Ishikawa (cell line): ENCODE data around the gene DGKQ.

ENCODE experiments used
- CEBPB ChIP-seq: IDR thresholded peaks from 2 replicates; pipeline ENCODE4 v1.6.1; 2012
- CREB1 ChIP-seq: IDR thresholded peaks from 2 replicates; pipeline ENCODE4 v1.6.1; 2012; ENCODE audit warnings: low read depth
- EGR1 ChIP-seq: IDR thresholded peaks from 2 replicates; pipeline ENCODE4 v1.6.1; 2012
- EP300 ChIP-seq: IDR thresholded peaks from 2 replicates; pipeline ENCODE4 v1.6.1; 2012; ENCODE audit warnings: borderline replicate concordance
- FOXM1 ChIP-seq: IDR thresholded peaks from 2 replicates; pipeline ENCODE4 v1.6.1; 2012; ENCODE audit warnings: low read depth, borderline replicate concordance
- MAX ChIP-seq: IDR thresholded peaks from 2 replicates; pipeline ENCODE4 v1.6.1; 2012
- NFIC ChIP-seq: IDR thresholded peaks from 2 replicates; pipeline ENCODE4 v1.6.1; 2012
- RAD21 ChIP-seq: IDR thresholded peaks from 2 replicates; pipeline ENCODE4 v1.6.1; 2012; ENCODE audit warnings: low read depth
- TAF1 ChIP-seq: IDR thresholded peaks from 2 replicates; pipeline ENCODE4 v1.6.1; 2012; ENCODE audit warnings: low read depth, mild to moderate bottlenecking
- TCF12 ChIP-seq: IDR thresholded peaks from 2 replicates; pipeline ENCODE4 v1.6.1; 2012; ENCODE audit warnings: low read depth
- TEAD4 ChIP-seq: IDR thresholded peaks from 2 replicates; pipeline ENCODE4 v1.6.1; 2012
- YY1 ChIP-seq: IDR thresholded peaks from 2 replicates; pipeline ENCODE4 v1.6.1; 2012; ENCODE audit warnings: low read depth
- ZBTB7A ChIP-seq: IDR thresholded peaks from 2 replicates; pipeline ENCODE4 v1.6.1; 2012; ENCODE audit warnings: low read depth
- TF ChIP-seq, protein P1 (sequence below): IDR thresholded peaks from 2 replicates; pipeline ENCODE4 v1.6.1; 2012; ENCODE audit warnings: low read depth, mild to moderate bottlenecking
- TF ChIP-seq, protein P2 (sequence below): IDR thresholded peaks from 2 replicates; pipeline ENCODE4 v1.6.1; 2012

The DGKQ gene

GRCh38 chr4:957231-957580 lies 16.2 kb downstream of the DGKQ start:
- TF ChIP-seq EGR1, result no peak
- TF ChIP-seq, protein P1, sequence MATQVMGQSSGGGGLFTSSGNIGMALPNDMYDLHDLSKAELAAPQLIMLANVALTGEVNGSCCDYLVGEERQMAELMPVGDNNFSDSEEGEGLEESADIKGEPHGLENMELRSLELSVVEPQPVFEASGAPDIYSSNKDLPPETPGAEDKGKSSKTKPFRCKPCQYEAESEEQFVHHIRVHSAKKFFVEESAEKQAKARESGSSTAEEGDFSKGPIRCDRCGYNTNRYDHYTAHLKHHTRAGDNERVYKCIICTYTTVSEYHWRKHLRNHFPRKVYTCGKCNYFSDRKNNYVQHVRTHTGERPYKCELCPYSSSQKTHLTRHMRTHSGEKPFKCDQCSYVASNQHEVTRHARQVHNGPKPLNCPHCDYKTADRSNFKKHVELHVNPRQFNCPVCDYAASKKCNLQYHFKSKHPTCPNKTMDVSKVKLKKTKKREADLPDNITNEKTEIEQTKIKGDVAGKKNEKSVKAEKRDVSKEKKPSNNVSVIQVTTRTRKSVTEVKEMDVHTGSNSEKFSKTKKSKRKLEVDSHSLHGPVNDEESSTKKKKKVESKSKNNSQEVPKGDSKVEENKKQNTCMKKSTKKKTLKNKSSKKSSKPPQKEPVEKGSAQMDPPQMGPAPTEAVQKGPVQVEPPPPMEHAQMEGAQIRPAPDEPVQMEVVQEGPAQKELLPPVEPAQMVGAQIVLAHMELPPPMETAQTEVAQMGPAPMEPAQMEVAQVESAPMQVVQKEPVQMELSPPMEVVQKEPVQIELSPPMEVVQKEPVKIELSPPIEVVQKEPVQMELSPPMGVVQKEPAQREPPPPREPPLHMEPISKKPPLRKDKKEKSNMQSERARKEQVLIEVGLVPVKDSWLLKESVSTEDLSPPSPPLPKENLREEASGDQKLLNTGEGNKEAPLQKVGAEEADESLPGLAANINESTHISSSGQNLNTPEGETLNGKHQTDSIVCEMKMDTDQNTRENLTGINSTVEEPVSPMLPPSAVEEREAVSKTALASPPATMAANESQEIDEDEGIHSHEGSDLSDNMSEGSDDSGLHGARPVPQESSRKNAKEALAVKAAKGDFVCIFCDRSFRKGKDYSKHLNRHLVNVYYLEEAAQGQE, result no peak
- no peak for TF ChIP-seq NFIC
- TF ChIP-seq ZBTB7A, result no peak
- TF ChIP-seq RAD21, result no peak
- TF ChIP-seq CEBPB, result no peak
- TF ChIP-seq MAX, result no peak
- TF ChIP-seq EP300, result no peak
- TF ChIP-seq CREB1, result no peak
- TF ChIP-seq FOXM1, result no peak
- TF ChIP-seq TAF1, result no peak
- TF ChIP-seq YY1, result no peak
- TF ChIP-seq TEAD4, result no peak
- TF ChIP-seq, protein P2, sequence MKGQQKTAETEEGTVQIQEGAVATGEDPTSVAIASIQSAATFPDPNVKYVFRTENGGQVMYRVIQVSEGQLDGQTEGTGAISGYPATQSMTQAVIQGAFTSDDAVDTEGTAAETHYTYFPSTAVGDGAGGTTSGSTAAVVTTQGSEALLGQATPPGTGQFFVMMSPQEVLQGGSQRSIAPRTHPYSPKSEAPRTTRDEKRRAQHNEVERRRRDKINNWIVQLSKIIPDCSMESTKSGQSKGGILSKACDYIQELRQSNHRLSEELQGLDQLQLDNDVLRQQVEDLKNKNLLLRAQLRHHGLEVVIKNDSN, result no peak

DNA sequence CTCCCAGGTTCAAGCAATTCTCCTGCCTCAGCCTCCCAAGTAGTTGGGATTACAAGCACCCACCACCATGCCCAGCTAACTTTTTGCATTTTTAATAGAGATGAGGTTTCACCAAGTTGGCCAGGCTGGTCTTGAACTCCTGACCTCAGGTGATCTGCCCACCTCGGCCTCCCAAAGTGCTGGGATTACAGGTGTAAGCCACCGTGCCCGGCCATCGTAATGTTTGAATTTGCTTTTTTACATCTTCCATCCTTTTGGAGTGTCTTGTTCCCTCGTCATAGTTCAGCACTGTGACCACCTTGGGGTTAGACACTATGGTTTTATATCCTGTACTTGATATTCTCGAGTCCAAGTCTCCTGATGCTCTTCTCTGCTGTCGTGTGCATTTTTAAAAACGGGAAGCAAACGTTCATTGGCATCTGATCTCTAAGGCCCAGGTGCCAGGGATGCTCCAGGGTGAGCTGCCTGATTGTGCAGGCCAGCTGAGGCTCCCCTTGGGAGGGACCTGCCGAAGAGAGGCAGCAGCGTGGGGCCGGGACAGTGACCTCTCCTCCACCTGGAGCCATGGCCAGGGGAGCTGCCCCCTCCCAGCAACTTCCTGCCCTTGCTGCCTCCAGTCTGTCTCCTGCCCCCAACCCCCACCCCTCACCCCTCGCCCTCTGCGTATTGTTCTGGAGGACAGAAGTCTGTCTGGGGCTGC lies 16.7 kb downstream of the DGKQ start:
- TF ChIP-seq TCF12 (no peak), EGR1 (no peak), TEAD4 (no peak), NFIC (no peak), ZBTB7A (no peak), TAF1 (no peak), MAX (no peak), YY1 (no peak), FOXM1 (no peak), EP300 (no peak), RAD21 (no peak), CEBPB (no peak)
- TF ChIP-seq, protein P1, result no peak
- TF ChIP-seq, protein P2, result no peak

DNA sequence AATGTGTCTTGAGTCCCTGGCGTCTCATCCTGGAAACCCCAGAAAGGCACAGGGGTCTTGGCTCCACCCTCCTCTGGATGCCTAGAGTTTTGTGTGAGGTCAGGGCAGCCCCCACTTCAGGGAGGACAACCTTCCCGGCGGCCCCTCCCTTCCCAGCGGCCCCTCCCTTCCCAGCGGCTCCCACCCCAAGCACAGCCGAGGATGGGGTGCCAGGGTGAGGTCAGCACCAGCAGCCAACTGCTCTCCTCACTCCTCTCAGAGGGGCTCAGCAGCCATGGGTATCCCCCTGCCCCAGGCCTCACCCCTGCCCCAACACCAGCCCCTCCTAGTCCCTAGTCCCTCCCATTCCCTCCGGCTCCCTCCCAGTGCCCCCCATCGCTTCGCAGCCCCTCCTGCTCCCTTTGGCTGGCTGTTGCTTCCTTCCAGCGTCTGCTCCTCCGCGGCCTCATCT lies 17.4 kb downstream of the DGKQ start:
- TF ChIP-seq EP300 (no peak), FOXM1 (no peak), CREB1 (no peak), NFIC (no peak), CEBPB (no peak), ZBTB7A (no peak), TCF12 (no peak), TEAD4 (no peak), RAD21 (no peak), MAX (no peak), YY1 (no peak), EGR1 (no peak), TAF1 (no peak)
- TF ChIP-seq, protein P1, result no peak
- TF ChIP-seq, protein P2, result no peak
